Epithelial cell of esophagus (primary cell): ENCODE results near the gene LIFR.

Source experiments
- DNase-seq: peaks from one replicate; pipeline ENCODE4 v3.0.0; 2010; ENCODE audit warnings: low read depth
- H3K4me3 ChIP-seq: 2 replicates; pipeline ENCODE4 v1.5.1; 2011; ENCODE audit warnings: mild to moderate bottlenecking, low read length, control low read depth
- TF ChIP-seq, protein P1 (sequence below): IDR thresholded peaks from 2 replicates; pipeline ENCODE4 v1.5.1; 2011; ENCODE audit warnings: low read depth, mild to moderate bottlenecking, low read length, control low read depth, inconsistent platforms; ENCODE audit not compliant: insufficient read depth; ENCODE audit errors: missing control alignments

Gene LIFR

DNA sequence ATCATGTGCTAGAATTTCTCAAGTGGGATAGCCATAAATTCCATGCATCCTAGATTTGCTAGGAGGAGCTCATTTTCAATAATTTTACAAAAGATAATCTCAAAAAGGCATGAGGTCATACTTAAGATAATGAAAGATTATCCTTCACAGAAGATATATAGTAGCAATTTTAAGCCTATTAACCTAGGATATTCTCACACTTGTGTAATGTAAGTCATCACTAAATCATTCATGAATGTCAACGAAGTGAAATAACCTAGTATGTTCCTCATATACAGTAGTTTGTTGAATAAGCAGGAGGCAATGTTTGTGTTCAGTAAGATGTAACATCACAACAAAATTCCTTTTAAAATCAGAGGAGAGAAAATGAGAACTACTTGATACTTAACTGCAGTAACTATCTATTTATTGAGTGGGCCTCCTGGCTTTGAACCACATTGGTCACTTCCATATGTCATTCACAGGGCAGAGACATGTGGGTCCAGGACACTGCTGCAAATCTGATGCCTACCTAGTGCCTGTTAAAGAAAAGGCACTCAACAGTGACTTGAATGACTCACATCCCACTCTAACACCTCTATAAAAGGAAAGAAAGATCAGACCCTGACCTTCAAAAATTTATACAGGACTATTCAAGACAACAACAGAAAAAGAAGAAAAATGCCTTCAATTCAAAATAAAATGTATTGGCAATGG is 8.2 kb downstream of the LIFR start:
- DNase-seq, result no peak
- no peak overlapping the region for H3K4me3 ChIP-seq
- TF ChIP-seq, protein P1, sequence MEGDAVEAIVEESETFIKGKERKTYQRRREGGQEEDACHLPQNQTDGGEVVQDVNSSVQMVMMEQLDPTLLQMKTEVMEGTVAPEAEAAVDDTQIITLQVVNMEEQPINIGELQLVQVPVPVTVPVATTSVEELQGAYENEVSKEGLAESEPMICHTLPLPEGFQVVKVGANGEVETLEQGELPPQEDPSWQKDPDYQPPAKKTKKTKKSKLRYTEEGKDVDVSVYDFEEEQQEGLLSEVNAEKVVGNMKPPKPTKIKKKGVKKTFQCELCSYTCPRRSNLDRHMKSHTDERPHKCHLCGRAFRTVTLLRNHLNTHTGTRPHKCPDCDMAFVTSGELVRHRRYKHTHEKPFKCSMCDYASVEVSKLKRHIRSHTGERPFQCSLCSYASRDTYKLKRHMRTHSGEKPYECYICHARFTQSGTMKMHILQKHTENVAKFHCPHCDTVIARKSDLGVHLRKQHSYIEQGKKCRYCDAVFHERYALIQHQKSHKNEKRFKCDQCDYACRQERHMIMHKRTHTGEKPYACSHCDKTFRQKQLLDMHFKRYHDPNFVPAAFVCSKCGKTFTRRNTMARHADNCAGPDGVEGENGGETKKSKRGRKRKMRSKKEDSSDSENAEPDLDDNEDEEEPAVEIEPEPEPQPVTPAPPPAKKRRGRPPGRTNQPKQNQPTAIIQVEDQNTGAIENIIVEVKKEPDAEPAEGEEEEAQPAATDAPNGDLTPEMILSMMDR, result no peak

DNA sequence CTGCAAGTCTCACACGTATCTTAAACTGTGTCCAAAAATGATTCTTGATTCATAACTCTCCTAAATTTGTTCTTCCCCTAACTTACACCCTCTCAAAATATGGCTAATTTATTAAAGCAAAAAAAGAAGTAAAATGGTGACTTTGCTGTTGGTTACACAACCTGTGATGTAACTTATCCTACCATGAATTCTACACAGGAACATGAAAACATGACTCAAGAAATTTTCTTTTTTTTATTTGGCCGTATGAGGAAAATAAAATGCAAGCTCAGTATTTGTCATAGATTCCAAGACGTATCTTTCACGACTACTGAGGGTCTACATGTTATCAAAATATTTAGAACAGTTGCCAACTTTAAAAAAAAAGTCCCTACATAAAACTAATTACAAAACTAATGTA is 9.2 kb downstream of the LIFR start:
- TF ChIP-seq, protein P1, result no peak
- no peak for DNase-seq
- H3K4me3 ChIP-seq, result no peak overlapping the region

DNA sequence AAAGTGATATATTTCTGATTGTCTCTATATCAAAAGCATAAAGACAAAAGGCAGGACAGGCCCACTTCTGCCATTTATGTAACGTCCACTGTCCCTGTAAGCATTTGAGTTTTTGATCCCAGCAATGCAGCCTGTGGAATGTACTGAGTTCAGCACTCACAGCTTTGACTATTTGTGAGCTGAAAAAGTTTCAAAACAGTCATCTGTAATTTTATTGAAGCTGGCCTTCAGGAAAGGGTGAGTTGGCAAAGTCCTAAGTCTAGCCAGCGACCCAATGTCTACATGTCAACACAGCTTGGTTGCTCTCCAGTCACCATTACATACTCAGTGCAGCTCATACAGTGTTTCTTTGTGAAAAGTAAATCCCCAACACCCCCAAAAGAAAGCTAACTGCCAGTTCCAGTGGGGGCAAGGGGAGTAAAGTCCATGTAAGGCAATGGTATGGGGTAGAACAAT is 9.7 kb downstream of the LIFR start:
- TF ChIP-seq, protein P1, result no peak
- no peak for DNase-seq
- H3K4me3 ChIP-seq, result no peak overlapping the region

DNA sequence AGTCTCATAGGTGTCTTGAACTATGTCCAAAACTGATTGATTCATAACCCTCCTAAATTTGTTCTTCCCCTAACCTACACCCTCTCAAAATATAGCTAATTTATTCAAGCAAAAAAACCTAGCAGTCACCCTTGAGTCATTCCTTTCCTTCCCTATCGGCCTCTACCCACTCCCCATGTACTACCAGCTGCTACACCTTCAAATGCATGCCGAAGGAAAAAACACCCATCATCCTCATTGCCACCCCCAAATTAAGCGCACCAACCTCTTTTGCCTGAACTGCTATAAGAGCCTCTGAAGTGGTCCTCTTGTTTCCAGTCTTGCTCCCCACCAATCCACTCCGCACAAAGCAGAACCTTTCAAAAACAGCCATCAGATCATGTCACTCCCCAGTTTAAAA is 12.6 kb downstream of the LIFR start:
- no peak for DNase-seq
- H3K4me3 ChIP-seq, result no peak overlapping the region
- TF ChIP-seq, protein P1, result no peak

DNA sequence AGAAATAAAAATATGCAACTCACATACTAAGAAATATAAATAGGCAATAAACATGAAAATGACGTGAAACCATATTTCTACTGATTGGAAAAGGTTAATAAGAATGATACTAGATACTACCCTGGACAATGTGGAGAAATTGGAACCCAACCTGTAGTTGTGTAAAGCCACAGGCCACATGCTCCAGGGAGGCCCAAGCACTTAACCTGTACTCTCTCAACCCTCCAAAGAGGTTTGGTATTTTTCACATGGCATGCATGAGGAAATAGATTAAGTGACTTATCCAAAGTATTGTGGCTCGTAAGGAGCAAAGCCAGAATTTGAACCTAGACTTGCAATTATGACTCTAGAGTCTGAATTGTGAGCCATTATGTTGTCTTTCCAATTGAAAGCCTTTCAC is 13.4 kb downstream of the LIFR start:
- no peak overlapping the region for H3K4me3 ChIP-seq
- TF ChIP-seq, protein P1, result no peak
- DNase-seq, result no peak

DNA sequence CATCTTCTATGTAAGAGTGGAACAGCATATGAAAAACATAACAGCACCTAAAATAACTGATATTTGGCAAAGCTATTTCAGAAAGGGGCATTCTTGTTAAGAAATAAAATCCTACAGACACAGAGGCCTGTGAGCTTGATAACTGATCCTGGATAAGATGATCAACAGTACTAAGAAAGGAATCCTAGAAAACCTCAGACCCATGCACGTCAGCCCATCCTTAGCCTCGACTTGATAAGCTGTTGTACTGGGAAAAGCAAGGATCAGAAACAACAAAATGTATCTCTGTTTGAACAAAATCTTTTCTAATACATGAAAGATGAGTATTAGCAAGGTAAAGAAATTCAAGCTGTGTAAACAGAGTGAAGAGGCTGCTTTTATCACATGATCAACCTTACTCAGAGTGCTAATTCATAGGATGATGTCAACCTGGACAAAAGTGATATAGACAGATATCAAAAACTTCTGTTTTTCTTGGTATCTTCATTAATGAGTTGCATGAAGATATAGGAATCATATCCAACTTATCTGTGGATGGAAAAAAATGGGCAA is 15.2 kb downstream of the LIFR start:
- TF ChIP-seq, protein P1, result no peak
- peak; percentile 32 for DNase-seq
- no peak overlapping the region for H3K4me3 ChIP-seq

DNA sequence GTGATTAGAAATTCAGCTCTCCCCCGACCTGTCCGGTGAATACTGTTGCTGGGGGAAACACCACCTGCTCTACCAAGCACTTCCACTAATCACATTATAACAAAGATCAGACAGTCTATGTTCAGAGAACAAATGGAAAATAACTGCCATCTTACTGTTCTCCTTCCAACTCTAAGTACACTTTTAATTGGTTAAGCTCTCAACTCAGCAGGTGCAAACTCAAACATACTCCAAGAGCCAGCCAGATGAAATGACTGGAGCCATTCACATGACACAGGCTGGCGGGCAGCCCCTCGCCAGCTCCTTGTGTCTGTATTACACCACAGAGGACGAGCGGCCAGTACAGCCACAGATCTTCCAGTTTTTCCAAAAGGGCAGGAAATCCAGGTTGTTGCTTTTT is 16.1 kb downstream of the LIFR start:
- TF ChIP-seq, protein P1, result no peak
- no peak overlapping the region for H3K4me3 ChIP-seq

More for the DNA sequence above, 16.1 kb downstream of the LIFR start:
- DNase-seq, result no peak
